MM.1S (cell line): ENCODE measurements around the gene NGDN.
"Not testable (repeated sequence)": the region's sequence is repeated elsewhere in the genome, so short reads cannot be mapped to it uniquely, and the experiment has no call there.

Source experiments
- DNase-seq: peaks from one replicate; pipeline ENCODE4 v3.0.0-alpha.2; 2015
- H2AFZ ChIP-seq: fragments of 300-600 bp; sonication (generic); 2 replicates; pipeline ENCODE4 v1.6.0; 2016; ENCODE audit warnings: antibody characterized with exemption, low read length
- H3F3A ChIP-seq: fragments of 300-600 bp; sonication (generic); 2 replicates; pipeline ENCODE4 v1.6.1; 2016; ENCODE audit warnings: mild to moderate bottlenecking, antibody characterized with exemption, low read length, moderate library complexity, mixed read lengths; ENCODE audit not compliant: insufficient read depth
- H3K27ac ChIP-seq: fragments of 300-600 bp; sonication (generic); 2 replicates; pipeline ENCODE4 v1.5.1; 2016; ENCODE audit warnings: mild to moderate bottlenecking, low read length
- H3K27me3 ChIP-seq: fragments of 300-600 bp; sonication (generic); replicated peaks from 2 replicates; pipeline ENCODE4 v1.6.0; 2016; ENCODE audit warnings: low read length; ENCODE audit not compliant: insufficient read depth
- H3K36me3 ChIP-seq: fragments of 300-600 bp; sonication (generic); replicated peaks from 2 replicates; pipeline ENCODE4 v1.6.1; 2016; ENCODE audit warnings: mild to moderate bottlenecking, low read length, mixed read lengths; ENCODE audit not compliant: insufficient read depth
- H3K4me1 ChIP-seq: fragments of 300-600 bp; sonication (generic); 2 replicates; pipeline ENCODE4 v1.6.1; 2016; ENCODE audit warnings: low read length, mixed read lengths
- H3K4me2 ChIP-seq: fragments of 300-600 bp; sonication (generic); 2 replicates; pipeline ENCODE4 v1.6.0; 2016; ENCODE audit warnings: low read depth, low read length
- H3K4me3 ChIP-seq: fragments of 300-600 bp; sonication (generic); 2 replicates; pipeline ENCODE4 v1.5.1; 2016; ENCODE audit warnings: low read length, mixed read lengths
- H3K79me2 ChIP-seq: fragments of 300-600 bp; sonication (generic); 2 replicates; pipeline ENCODE4 v1.6.1; 2016; ENCODE audit warnings: mixed run types, low read length, mixed read lengths
- H3K9ac ChIP-seq: fragments of 300-600 bp; sonication (generic); 2 replicates; pipeline ENCODE4 v1.6.1; 2016; ENCODE audit warnings: low read length, mixed read lengths
- H3K9me2 ChIP-seq: fragments of 300-600 bp; sonication (generic); replicated peaks from 2 replicates; pipeline ENCODE4 v1.6.1; 2016; ENCODE audit warnings: mild to moderate bottlenecking, low read length, mixed read lengths; ENCODE audit not compliant: insufficient read depth
- H3K9me3 ChIP-seq: fragments of 300-600 bp; sonication (generic); replicated peaks from 2 replicates; pipeline ENCODE4 v1.6.1; 2016; ENCODE audit warnings: mild to moderate bottlenecking, low read length, mixed read lengths; ENCODE audit not compliant: insufficient read depth
- H4K20me1 ChIP-seq: fragments of 300-600 bp; sonication (generic); 2 replicates; pipeline ENCODE4 v1.6.1; 2016; ENCODE audit warnings: mild to moderate bottlenecking, low read length, moderate library complexity, mixed read lengths; ENCODE audit not compliant: insufficient read depth
- CTCF ChIP-seq: fragments of 300-600 bp; sonication (generic); IDR thresholded peaks from 2 replicates; pipeline ENCODE4 v1.5.1; 2016; ENCODE audit warnings: antibody characterized with exemption, low read length, mixed read lengths
- EZH2 ChIP-seq: fragments of 300-600 bp; sonication (generic); optimal IDR thresholded peaks from 2 replicates; pipeline ENCODE3; 2017; ENCODE audit warnings: low read depth, mild to moderate bottlenecking, antibody characterized with exemption, low read length, mixed read lengths
- EZH2phosphoT487 ChIP-seq: fragments of 300-600 bp; sonication (generic); IDR thresholded peaks from 2 replicates; pipeline ENCODE4 v1.6.1; 2018; ENCODE audit warnings: antibody characterized with exemption, low read length

NGDN gene

GRCh38 chr14:23452237-23452636 is 17.3 kb upstream of the NGDN start:
- no peaks in the 10 kb centered on the region for H3K9me2 ChIP-seq
- H3K4me2 ChIP-seq: no peak overlapping the region
- no peak for TF ChIP-seq EZH2
- H3K27me3 ChIP-seq: no peaks in the 10 kb centered on the region
- no peak overlapping the region for H3K27ac ChIP-seq
- no peaks in the 10 kb centered on the region for H4K20me1 ChIP-seq
- no peak overlapping the region for H3K9ac ChIP-seq
- no peaks in the 10 kb centered on the region for H3F3A ChIP-seq
- no peaks in the 10 kb centered on the region for H3K4me1 ChIP-seq
- no peak overlapping the region for H2AFZ ChIP-seq
- H3K9me3 ChIP-seq: no peaks in the 10 kb centered on the region
- DNase-seq: no peak
- H3K36me3 ChIP-seq: no peaks in the 10 kb centered on the region
- H3K4me3 ChIP-seq: no peak overlapping the region
- no peaks in the 10 kb centered on the region for H3K79me2 ChIP-seq

GRCh38 chr14:23454445-23454856 is 15.1 kb upstream of the NGDN start:
- TF ChIP-seq EZH2: no peak
- TF ChIP-seq CTCF: no peak
- no peak for TF ChIP-seq EZH2phosphoT487
- Histone ChIP-seq H3K4me1 (no peaks in the 10 kb centered on the region), H3K9ac (no peak overlapping the region), H3K9me3 (no peaks in the 10 kb centered on the region), H3K4me2 (no peak overlapping the region), H3F3A (no peaks in the 10 kb centered on the region), H3K9me2 (no peaks in the 10 kb centered on the region), H3K79me2 (no peaks in the 10 kb centered on the region), H4K20me1 (no peaks in the 10 kb centered on the region), H3K36me3 (no peaks in the 10 kb centered on the region), H3K27ac (no peak overlapping the region), H2AFZ (no peak overlapping the region), H3K4me3 (no peak overlapping the region), H3K27me3 (no peaks in the 10 kb centered on the region)
- DNase-seq: no peak

- H2AFZ ChIP-seq, H3K4me3 ChIP-seq, H3K9ac ChIP-seq, DNase-seq, H3K9me3 ChIP-seq, H3F3A ChIP-seq, H3K4me1 ChIP-seq, H3K79me2 ChIP-seq, H3K9me2 ChIP-seq, H3K4me2 ChIP-seq, H3K27me3 ChIP-seq, H4K20me1 ChIP-seq, H3K27ac ChIP-seq, H3K36me3 ChIP-seq: not testable (repeated sequence)
Measured at GRCh38 chr14:23456883-23457586, 12.5 kb upstream of the NGDN start.

- no peaks in the 10 kb centered on the region for H3K36me3 ChIP-seq
- no peaks in the 10 kb centered on the region for H3K27me3 ChIP-seq
- no peaks in the 10 kb centered on the region for H3F3A ChIP-seq
- H2AFZ ChIP-seq: no peak overlapping the region
- TF ChIP-seq CTCF (no peak), EZH2phosphoT487 (no peak), EZH2 (no peak)
- no peak overlapping the region for H3K27ac ChIP-seq
- no peaks in the 10 kb centered on the region for H3K9me3 ChIP-seq
- H4K20me1 ChIP-seq: no peaks in the 10 kb centered on the region
- H3K4me1 ChIP-seq: no peaks in the 10 kb centered on the region
- no peak overlapping the region for H3K9ac ChIP-seq
- no peaks in the 10 kb centered on the region for H3K79me2 ChIP-seq
- H3K9me2 ChIP-seq: no peaks in the 10 kb centered on the region
- no peak overlapping the region for H3K4me3 ChIP-seq
- no peak for DNase-seq
- H3K4me2 ChIP-seq: no peak overlapping the region
Measured at GRCh38 chr14:23457587-23458445, 11.7 kb upstream of the NGDN start.
